Measurements from ENCODE around the gene CLDN6.
A peak's percentile ranks its signal among the peaks of the same experiment; 100 is the strongest.
"Not testable (repeated sequence)": the region's sequence is repeated elsewhere in the genome, so short reads cannot be mapped to it uniquely, and the experiment has no call there.

Gene CLDN6

DNA sequence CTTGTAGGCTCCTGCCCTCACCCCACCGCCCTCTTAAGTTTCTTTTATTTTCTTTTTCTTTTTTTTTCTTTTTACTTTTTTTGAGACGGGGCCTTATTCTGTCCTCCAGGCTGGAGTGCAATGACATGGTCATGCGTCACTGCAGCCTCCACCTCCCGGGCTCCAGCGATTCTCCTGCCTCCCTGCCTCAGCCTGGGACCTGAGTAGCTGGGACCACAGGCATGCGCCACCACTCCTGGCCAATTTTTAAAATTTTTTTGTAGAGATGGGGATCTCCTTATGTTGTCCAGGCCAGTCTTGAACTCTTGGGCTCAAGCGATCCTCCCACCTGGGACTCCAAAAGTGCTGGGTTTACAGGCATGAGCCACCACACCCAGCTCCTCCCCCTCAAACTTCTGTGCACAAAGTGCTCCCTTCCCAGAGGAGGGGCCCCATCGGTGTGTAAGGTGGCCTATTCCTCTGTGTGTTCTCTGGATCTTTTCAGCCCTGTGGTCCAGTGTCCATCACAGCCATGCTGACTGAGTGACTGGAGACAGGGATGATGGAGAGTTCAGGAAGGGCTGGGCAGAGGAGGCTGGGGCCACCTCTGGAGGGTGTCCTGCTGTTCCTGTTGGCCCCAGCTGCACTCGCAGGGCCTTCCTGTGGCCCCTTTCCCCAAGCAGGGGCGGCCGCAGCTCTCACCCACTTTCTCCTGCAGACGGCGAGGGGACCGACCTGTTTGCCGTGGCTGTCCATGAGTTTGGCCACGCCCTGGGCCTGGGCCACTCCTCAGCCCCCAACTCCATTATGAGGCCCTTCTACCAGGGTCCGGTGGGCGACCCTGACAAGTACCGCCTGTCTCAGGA lies 38.6 kb upstream of the CLDN6 start:
- no peaks in the 10 kb centered on the region for H3K9me3 ChIP-seq (ENCODE audit: insufficient read depth, low read length)

DNA sequence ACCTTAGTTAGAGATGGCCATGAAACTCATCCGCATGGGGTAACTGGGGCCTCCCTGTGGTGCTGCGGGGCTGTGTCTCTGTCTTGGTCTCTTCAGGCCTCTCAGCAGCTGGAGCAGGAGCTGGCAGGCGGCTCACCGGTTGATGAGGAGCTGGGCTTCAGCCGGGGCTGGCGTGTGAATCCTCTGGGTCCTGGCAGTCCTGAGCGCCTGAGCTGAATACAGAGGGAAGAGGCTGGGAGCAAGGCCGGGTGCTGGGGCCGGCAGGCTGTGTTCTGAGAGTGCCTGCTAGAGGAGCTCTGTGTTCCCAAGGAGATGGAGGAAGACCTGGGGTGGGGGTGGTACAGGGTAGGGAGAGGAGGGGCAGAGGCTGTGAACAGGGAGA lies 37.7 kb upstream of the CLDN6 start:
- H3K4me1 ChIP-seq (ENCODE audit: insufficient read depth, insufficient read length) = peaks cover 18% of the 10 kb centered on the region
- not testable (repeated sequence) for H3K9me3 ChIP-seq (ENCODE audit: insufficient read depth, low read length); DNase-seq (ENCODE audit: low read depth, low spot score); H3K9ac ChIP-seq (ENCODE audit: insufficient read length, low read depth); H3K4me3 ChIP-seq (ENCODE audit: insufficient read length, low read depth)
- peaks cover 29% of the 10 kb centered on the region for H3K36me3 ChIP-seq (ENCODE audit: insufficient read depth, insufficient read length, low read length)
- H3K27me3 ChIP-seq (ENCODE audit: insufficient read depth, insufficient read length) = peaks cover 10% of the 10 kb centered on the region

More for the DNA sequence above, 38.6 kb upstream of the CLDN6 start:
- Histone ChIP-seq H3K27me3 (ENCODE audit: insufficient read depth, insufficient read length) (peaks cover 10% of the 10 kb centered on the region), H3K36me3 (ENCODE audit: insufficient read depth, insufficient read length, low read length) (peaks cover 29% of the 10 kb centered on the region), H3K9ac (ENCODE audit: insufficient read length, low read depth) (no peak overlapping the region), H3K4me1 (ENCODE audit: insufficient read depth, insufficient read length) (peaks cover 18% of the 10 kb centered on the region), H3K4me3 (ENCODE audit: insufficient read length, low read depth) (no peak overlapping the region)
- TF ChIP-seq YY1 (IDR thresholded peaks at IDR 0.05; ENCODE audit: insufficient read depth, insufficient read length) (no peak), SUZ12 (IDR thresholded peaks at IDR 0.05; ENCODE audit: extremely low read depth, insufficient read depth, insufficient read length) (no peak), ZNF274 (IDR thresholded peaks at IDR 0.05; ENCODE audit: low read depth, low read length) (no peak)
- no peak for DNase-seq (ENCODE audit: low read depth, low spot score)

DNA sequence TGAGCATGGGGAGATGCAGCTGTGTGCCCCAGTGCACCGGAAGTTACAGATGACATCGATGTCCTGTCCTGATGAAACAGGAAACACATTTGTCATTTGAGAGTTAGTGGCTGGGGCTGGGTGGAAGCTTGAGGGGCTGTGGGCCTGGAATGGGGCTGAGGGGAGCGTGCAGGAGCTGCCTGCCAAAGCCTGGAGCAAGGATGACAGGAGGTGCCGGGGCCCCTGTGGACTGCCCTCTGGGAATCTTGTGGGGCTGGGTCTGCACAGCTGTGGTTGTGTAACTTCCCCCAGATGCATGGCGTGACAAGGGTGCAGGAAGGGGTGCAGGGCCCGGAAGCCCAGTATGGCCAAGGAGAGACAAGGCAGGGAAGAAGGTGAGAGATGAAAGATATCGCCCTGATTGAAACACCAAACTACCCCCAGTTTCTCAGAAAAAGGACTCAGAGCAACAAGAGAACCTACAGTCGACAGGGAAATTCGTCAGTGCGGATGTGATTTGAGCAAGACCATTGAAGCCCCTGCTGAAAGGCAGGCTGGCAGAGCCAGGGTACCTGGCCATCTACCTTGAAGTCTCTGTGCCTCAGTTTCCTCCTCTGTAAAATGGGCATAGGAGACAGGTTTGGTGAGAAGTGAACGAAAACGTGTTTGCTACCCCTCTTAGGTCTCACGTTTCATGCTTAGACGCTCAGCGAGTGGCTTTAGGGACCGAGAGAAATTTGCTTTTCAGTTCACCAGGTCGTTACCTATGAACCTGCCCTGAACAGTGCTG lies 37.2 kb upstream of the CLDN6 start:
- Histone ChIP-seq H3K9me3 (ENCODE audit: insufficient read depth, low read length) (no peaks in the 10 kb centered on the region), H3K4me1 (ENCODE audit: insufficient read depth, insufficient read length) (peaks cover 19% of the 10 kb centered on the region), H3K9ac (ENCODE audit: insufficient read length, low read depth) (peak overlapping the region; percentile 42), H3K36me3 (ENCODE audit: insufficient read depth, insufficient read length, low read length) (peaks cover 29% of the 10 kb centered on the region), H3K4me3 (ENCODE audit: insufficient read length, low read depth) (no peak overlapping the region), H3K27me3 (ENCODE audit: insufficient read depth, insufficient read length) (peaks cover 6% of the 10 kb centered on the region)
- TF ChIP-seq SUZ12 (IDR thresholded peaks at IDR 0.05; ENCODE audit: extremely low read depth, insufficient read depth, insufficient read length) (no peak), YY1 (IDR thresholded peaks at IDR 0.05; ENCODE audit: insufficient read depth, insufficient read length) (no peak), ZNF274 (IDR thresholded peaks at IDR 0.05; ENCODE audit: low read depth, low read length) (no peak)
- no peak for DNase-seq (ENCODE audit: low read depth, low spot score)

DNA sequence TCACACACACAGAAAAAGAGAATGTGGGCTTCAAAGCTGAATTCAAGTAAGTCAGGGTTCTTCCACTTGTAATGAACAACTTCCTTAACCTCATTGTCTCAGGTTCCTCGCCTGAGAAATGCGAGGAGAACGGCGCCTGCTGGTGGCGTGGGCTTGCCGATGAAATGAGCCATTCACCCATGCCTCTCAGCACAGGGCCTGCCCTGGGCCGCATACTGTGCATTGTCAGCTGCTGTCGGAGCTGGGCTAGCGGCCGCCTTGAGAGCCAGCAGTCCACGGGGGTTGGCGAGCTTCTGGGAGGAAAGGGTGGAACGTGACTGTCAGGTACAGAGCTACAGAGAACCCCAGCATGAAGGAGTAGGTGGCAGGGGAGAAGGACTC lies 35.3 kb upstream of the CLDN6 start:
- not testable (repeated sequence) for H3K4me3 ChIP-seq (ENCODE audit: insufficient read length, low read depth); DNase-seq (ENCODE audit: low read depth, low spot score); H3K9ac ChIP-seq (ENCODE audit: insufficient read length, low read depth); H3K9me3 ChIP-seq (ENCODE audit: insufficient read depth, low read length)
- H3K27me3 ChIP-seq (ENCODE audit: insufficient read depth, insufficient read length) = peaks cover 15% of the 10 kb centered on the region
- peaks cover 16% of the 10 kb centered on the region for H3K4me1 ChIP-seq (ENCODE audit: insufficient read depth, insufficient read length)
- H3K36me3 ChIP-seq (ENCODE audit: insufficient read depth, insufficient read length, low read length) = peaks cover 29% of the 10 kb centered on the region

DNA sequence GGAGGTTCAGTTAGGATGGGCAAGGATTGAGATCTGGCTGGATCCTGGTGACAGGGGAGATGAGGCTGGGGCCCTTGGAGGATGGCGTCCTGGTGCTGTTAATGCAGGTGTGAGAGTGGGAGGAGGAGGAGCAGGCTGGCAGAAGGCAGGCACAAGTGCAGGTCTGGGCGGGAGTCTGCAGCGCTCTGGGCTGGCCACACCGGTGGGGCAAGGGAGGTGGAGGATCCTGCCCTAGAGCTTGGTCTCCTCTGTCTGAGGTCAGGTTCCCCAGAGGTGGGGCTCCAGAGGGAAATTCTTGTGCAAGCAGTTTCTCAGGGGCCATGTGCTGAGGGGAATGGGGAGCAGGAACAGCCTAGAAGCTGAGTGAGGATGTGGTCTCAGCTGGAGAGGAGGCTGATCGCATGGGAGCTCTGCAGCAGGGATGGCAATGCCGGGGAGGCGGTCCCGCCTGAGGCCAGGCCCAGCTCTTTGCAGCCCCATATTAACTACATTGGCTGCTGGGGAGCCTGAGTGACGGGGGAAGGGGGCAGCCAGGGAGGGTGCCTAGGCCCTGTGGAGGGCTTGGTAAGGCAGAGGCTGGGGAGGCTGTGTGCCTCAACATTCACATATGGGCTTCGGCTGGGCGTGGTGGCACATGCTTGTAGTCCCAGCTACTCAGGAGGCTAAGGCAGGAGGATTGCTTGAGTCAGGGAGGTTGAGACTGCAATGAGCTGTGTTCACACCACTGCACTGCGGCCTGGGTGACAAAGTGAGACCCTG lies 34.8 kb upstream of the CLDN6 start:
- Histone ChIP-seq H3K36me3 (ENCODE audit: insufficient read depth, insufficient read length, low read length) (peaks cover 29% of the 10 kb centered on the region), H3K4me1 (ENCODE audit: insufficient read depth, insufficient read length) (peaks cover 15% of the 10 kb centered on the region), H3K27me3 (ENCODE audit: insufficient read depth, insufficient read length) (peaks cover 21% of the 10 kb centered on the region)
- H3K9me3 ChIP-seq (ENCODE audit: insufficient read depth, low read length); H3K4me3 ChIP-seq (ENCODE audit: insufficient read length, low read depth); H3K9ac ChIP-seq (ENCODE audit: insufficient read length, low read depth); DNase-seq (ENCODE audit: low read depth, low spot score): not testable (repeated sequence)

DNA sequence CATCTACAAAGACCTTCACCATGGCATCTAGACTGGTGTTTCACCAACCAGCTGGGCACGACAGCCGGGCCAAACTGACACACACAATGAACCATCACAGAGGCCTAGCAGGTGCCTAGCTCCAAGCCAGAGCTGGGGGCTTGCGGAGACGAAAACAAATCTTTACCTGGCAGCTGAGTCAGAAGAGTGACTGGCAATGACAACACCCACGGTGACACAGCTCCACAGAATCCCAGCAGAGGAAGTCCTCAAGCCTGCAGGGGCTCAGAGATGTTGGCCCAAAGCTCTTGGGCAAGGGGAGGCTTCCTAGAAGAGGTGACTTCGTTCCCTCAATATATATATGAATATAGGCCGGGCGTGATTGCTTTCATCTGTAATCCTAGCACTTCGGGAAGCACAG lies 33.5 kb upstream of the CLDN6 start:
- no peak for TF ChIP-seq YY1 (IDR thresholded peaks at IDR 0.05; ENCODE audit: insufficient read depth, insufficient read length)
- TF ChIP-seq ZNF274 (IDR thresholded peaks at IDR 0.05; ENCODE audit: low read depth, low read length) = no peak
- no peak for TF ChIP-seq SUZ12 (IDR thresholded peaks at IDR 0.05; ENCODE audit: extremely low read depth, insufficient read depth, insufficient read length)
- H3K4me1 ChIP-seq (ENCODE audit: insufficient read depth, insufficient read length) = peaks cover 20% of the 10 kb centered on the region
- H3K36me3 ChIP-seq (ENCODE audit: insufficient read depth, insufficient read length, low read length) = peaks cover 22% of the 10 kb centered on the region
- H3K9me3 ChIP-seq (ENCODE audit: insufficient read depth, low read length) = no peaks in the 10 kb centered on the region
- DNase-seq (ENCODE audit: low read depth, low spot score) = no peak
- no peak overlapping the region for H3K4me3 ChIP-seq (ENCODE audit: insufficient read length, low read depth)
- H3K27me3 ChIP-seq (ENCODE audit: insufficient read depth, insufficient read length) = peaks cover 34% of the 10 kb centered on the region
- H3K9ac ChIP-seq (ENCODE audit: insufficient read length, low read depth) = no peak overlapping the region

DNA sequence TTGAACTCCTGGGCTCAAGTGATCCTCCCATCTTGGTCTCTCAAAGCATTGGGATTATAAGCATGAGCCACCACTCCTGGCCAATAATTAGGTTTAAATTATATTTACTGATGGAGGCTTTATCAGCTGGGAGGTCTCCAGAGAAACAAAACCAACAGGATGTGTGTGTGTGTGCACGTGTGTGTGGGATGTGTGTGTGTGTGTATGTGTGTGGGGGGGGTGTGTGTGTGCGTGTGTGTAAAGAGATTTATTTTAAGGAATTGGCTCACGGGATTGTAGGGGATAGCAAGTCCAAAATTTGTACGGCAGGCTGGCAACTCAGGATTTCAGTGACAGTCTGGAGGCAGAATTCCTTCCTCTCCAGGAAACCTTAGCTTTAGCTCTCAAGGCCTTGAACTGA lies 33.0 kb upstream of the CLDN6 start:
- H3K9ac ChIP-seq (ENCODE audit: insufficient read length, low read depth) = no peak overlapping the region
- no peaks in the 10 kb centered on the region for H3K9me3 ChIP-seq (ENCODE audit: insufficient read depth, low read length)
- peaks cover 38% of the 10 kb centered on the region for H3K27me3 ChIP-seq (ENCODE audit: insufficient read depth, insufficient read length)
- peaks cover 21% of the 10 kb centered on the region for H3K36me3 ChIP-seq (ENCODE audit: insufficient read depth, insufficient read length, low read length)
- TF ChIP-seq YY1 (IDR thresholded peaks at IDR 0.05; ENCODE audit: insufficient read depth, insufficient read length) (no peak), ZNF274 (IDR thresholded peaks at IDR 0.05; ENCODE audit: low read depth, low read length) (no peak), SUZ12 (IDR thresholded peaks at IDR 0.05; ENCODE audit: extremely low read depth, insufficient read depth, insufficient read length) (no peak)
- DNase-seq (ENCODE audit: low read depth, low spot score) = no peak
- H3K4me3 ChIP-seq (ENCODE audit: insufficient read length, low read depth) = no peak overlapping the region
- peaks cover 20% of the 10 kb centered on the region for H3K4me1 ChIP-seq (ENCODE audit: insufficient read depth, insufficient read length)

Data from NT2/D1 (cell line).